IMR-90 (cell line): ENCODE data around the gene RAB11FIP4. TPM values are rescaled to one million over a fixed set of nuclear protein-coding genes. Genes with fewer than 3 reads are reported as not detected.

Source experiments
- ATAC-seq: fragments of 200-7000 bp; cut with Tn5 transposase; 2 replicates; pipeline ENCODE4 v1.9.1; 2020; ENCODE audit warnings: low read depth, mild to moderate bottlenecking, moderate library complexity
- BruUV-seq: library from RNA; stranded (reverse); fragments of 400-500 nt; replicated peaks from 2 replicates; lab custom pipeline; 2021; lab: Mats Ljungman, UMichigan
- CTCF ChIA-PET: fragments of 300-600 bp; formaldehyde crosslinking; extraction: SDS; loops from one replicate; lab custom pipeline; 2021; ENCODE audit warnings: antibody characterized with exemption; lab: Yijun Ruan, JAX
- POLR2A ChIA-PET: fragments of 300-600 bp; sonication (Branson Sonifier 250); formaldehyde crosslinking; loops from one replicate; lab custom pipeline; 2022; ENCODE audit warnings: antibody characterized with exemption; ENCODE audit not compliant: unreplicated experiment; lab: Charles Lee
- DNase-seq: peaks from one replicate; pipeline ENCODE4 v3.0.0; 2013
- H2AFZ ChIP-seq: replicated peaks from 2 replicates; pipeline ENCODE3; 2013; ENCODE audit warnings: low read length, mild to moderate bottlenecking; ENCODE audit not compliant: poor library complexity
- H2AK5ac ChIP-seq: 2 replicates; pipeline ENCODE4 v1.6.1; 2013; ENCODE audit warnings: low read depth, low read length, inconsistent platforms
- H2AK9ac ChIP-seq: replicated peaks from 2 replicates; pipeline ENCODE3; 2013; ENCODE audit warnings: mild to moderate bottlenecking, low read depth, low read length, moderate library complexity; ENCODE audit not compliant: poor library complexity
- H2BK120ac ChIP-seq: 2 replicates; pipeline ENCODE4 v1.6.1; 2013; ENCODE audit warnings: low read depth, low read length, inconsistent platforms
- H2BK15ac ChIP-seq: 3 replicates; pipeline ENCODE4 v1.6.1; 2013; ENCODE audit warnings: low read depth, low read length, inconsistent platforms
- H2BK20ac ChIP-seq: 2 replicates; pipeline ENCODE4 v1.6.1; 2013; ENCODE audit warnings: low read depth, mild to moderate bottlenecking, inconsistent platforms, low read length, moderate library complexity
- H2BK5ac ChIP-seq: 2 replicates; pipeline ENCODE4 v1.6.1; 2013; ENCODE audit warnings: mild to moderate bottlenecking, low read depth, low read length, inconsistent platforms; ENCODE audit not compliant: poor library complexity, severe bottlenecking
- H3K14ac ChIP-seq: replicated peaks from 2 replicates; pipeline ENCODE4 v1.6.1; 2013; ENCODE audit warnings: low read depth, low read length, inconsistent platforms
- H3K18ac ChIP-seq: 2 replicates; pipeline ENCODE4 v1.6.1; 2013; ENCODE audit warnings: low read depth, low read length, control low read depth
- H3K23ac ChIP-seq: 2 replicates; pipeline ENCODE4 v1.6.1; 2013; ENCODE audit warnings: low read depth, low read length, inconsistent platforms
- H3K27ac ChIP-seq: 2 replicates; pipeline ENCODE4 v1.5.1; 2013; ENCODE audit warnings: mild to moderate bottlenecking, control low read depth, low read length; ENCODE audit not compliant: insufficient read depth
- H3K27me3 ChIP-seq: 2 replicates; pipeline ENCODE4 v1.6.1; 2013; ENCODE audit warnings: low read length; ENCODE audit not compliant: control insufficient read depth, insufficient read depth
- H3K36me3 ChIP-seq: 2 replicates; pipeline ENCODE4 v1.6.1; 2013; ENCODE audit warnings: low read length, mixed read lengths; ENCODE audit not compliant: control insufficient read depth, insufficient read depth
- H3K4ac ChIP-seq: 2 replicates; pipeline ENCODE4 v1.6.1; 2013; ENCODE audit warnings: low read depth, low read length, inconsistent platforms
- H3K4me1 ChIP-seq: 2 replicates; pipeline ENCODE4 v1.6.1; 2013; ENCODE audit warnings: low read length, mixed read lengths; ENCODE audit not compliant: control insufficient read depth, insufficient read depth
- H3K4me2 ChIP-seq: 2 replicates; pipeline ENCODE4 v1.6.1; 2013; ENCODE audit warnings: low read depth, mild to moderate bottlenecking, control low read depth, low read length, moderate library complexity
- H3K4me3 ChIP-seq: 2 replicates; pipeline ENCODE4 v1.5.1; 2013; ENCODE audit warnings: low read depth, mild to moderate bottlenecking, control low read depth, low read length, moderate library complexity; ENCODE audit not compliant: insufficient read depth
- H3K56ac ChIP-seq: 2 replicates; pipeline ENCODE4 v1.6.1; 2013; ENCODE audit warnings: low read length, inconsistent platforms; ENCODE audit not compliant: insufficient read depth; ENCODE audit errors: extremely low read depth
- H3K79me1 ChIP-seq, 2 experiments: 2 replicates each; pipeline ENCODE4 v1.6.1; 2013; ENCODE audit warnings: low read length in 2 of 2, inconsistent platforms in 1 of 2, low read depth in 1 of 2
- H3K9ac ChIP-seq: 2 replicates; pipeline ENCODE4 v1.6.1; 2013; ENCODE audit warnings: low read depth, low read length, control low read depth
- H3K9me1 ChIP-seq: 2 replicates; pipeline ENCODE4 v1.6.1; 2013; ENCODE audit warnings: low read length, inconsistent platforms; ENCODE audit not compliant: insufficient read depth
- H3K9me3 ChIP-seq: 2 replicates; pipeline ENCODE4 v1.6.1; 2013; ENCODE audit warnings: low read length; ENCODE audit not compliant: control insufficient read depth, insufficient read depth
- H4K20me1 ChIP-seq: 2 replicates; pipeline ENCODE4 v1.6.1; 2013; ENCODE audit warnings: low read length, inconsistent platforms; ENCODE audit not compliant: insufficient read depth
- H4K5ac ChIP-seq: 2 replicates; pipeline ENCODE4 v1.6.1; 2013; ENCODE audit warnings: mild to moderate bottlenecking, low read depth, low read length, control low read depth
- H4K8ac ChIP-seq, 2 experiments: 2 replicates each; pipeline ENCODE4 v1.6.1; 2013; ENCODE audit warnings: low read depth in 2 of 2, low read length in 2 of 2, control low read depth in 1 of 2, inconsistent platforms in 1 of 2
- H4K91ac ChIP-seq: 2 replicates; pipeline ENCODE4 v1.6.1; 2013; ENCODE audit warnings: low read depth, low read length, inconsistent platforms; ENCODE audit not compliant: insufficient read depth
- BHLHE40 ChIP-seq: fragments of 150-350 bp; IDR thresholded peaks from 2 replicates; pipeline ENCODE4 v1.6.1; 2016; ENCODE audit warnings: mild to moderate bottlenecking, low read depth, low read length
- CEBPB ChIP-seq: IDR thresholded peaks from 2 replicates; pipeline ENCODE4 v1.6.1; 2012; ENCODE audit warnings: low read depth, low read length, improper control_type of control experiment
- CHD1 ChIP-seq: IDR thresholded peaks from 2 replicates; pipeline ENCODE4 v1.6.1; 2012; ENCODE audit warnings: low read depth, low read length, improper control_type of control experiment
- FOS ChIP-seq: fragments of 150-350 bp; IDR thresholded peaks from 2 replicates; pipeline ENCODE4 v1.6.1; 2016; ENCODE audit warnings: low read depth, low read length
- MAZ ChIP-seq: IDR thresholded peaks from 2 replicates; pipeline ENCODE4 v1.6.1; 2012; ENCODE audit warnings: low read depth, mild to moderate bottlenecking, low read length, improper control_type of control experiment, moderate library complexity, borderline replicate concordance
- MXI1 ChIP-seq: IDR thresholded peaks from 2 replicates; pipeline ENCODE4 v1.6.1; 2012; ENCODE audit warnings: low read depth, mild to moderate bottlenecking, low read length, moderate library complexity, borderline replicate concordance
- NFE2L2 ChIP-seq: fragments of 150-350 bp; IDR thresholded peaks from 2 replicates; pipeline ENCODE4 v1.6.1; 2016; ENCODE audit warnings: low read depth, mild to moderate bottlenecking, low read length
- POLR2A ChIP-seq: IDR thresholded peaks from 2 replicates; pipeline ENCODE4 v1.6.1; 2012; ENCODE audit warnings: mild to moderate bottlenecking, low read depth, low read length
- RAD21 ChIP-seq: IDR thresholded peaks from 2 replicates; pipeline ENCODE4 v1.6.1; 2012; ENCODE audit warnings: low read length, improper control_type of control experiment
- RCOR1 ChIP-seq: IDR thresholded peaks from 2 replicates; pipeline ENCODE4 v1.6.1; 2012; ENCODE audit warnings: mild to moderate bottlenecking, low read length, improper control_type of control experiment; ENCODE audit not compliant: insufficient replicate concordance
- RFX5 ChIP-seq: IDR thresholded peaks from 2 replicates; pipeline ENCODE4 v1.8.0; 2012; ENCODE audit warnings: low read depth, mild to moderate bottlenecking, low read length, moderate library complexity
- SMC3 ChIP-seq: fragments of 150-350 bp; IDR thresholded peaks from 2 replicates; pipeline ENCODE4 v1.6.1; 2016; ENCODE audit warnings: low read depth, mild to moderate bottlenecking, antibody characterized with exemption, low read length, moderate library complexity
- WGBS, 2 experiments: methylation state at CpG; one replicate each; pipeline versions ENCODE4 v1.1.5 to v1.1.7; 2013; ENCODE audit warnings: missing lambda C conversion rate in 2 of 2; ENCODE audit not compliant: insufficient read length in 1 of 2; ENCODE audit errors: extremely low coverage in 2 of 2; 5-methylcytosine and 5-hydroxymethylcytosine counted together
- dilution Hi-C: fragments of 300-500 bp; cut with HindIII; formaldehyde crosslinking; loops from one replicate; pipeline ENCODE4 v1.14.3; 2018; ENCODE audit warnings: low sequenced_read_pairs; ENCODE audit not compliant: unreplicated experiment
- in situ Hi-C: fragments of 300-500 bp; cut with MboI; formaldehyde crosslinking; loops from 3 replicates; pipeline ENCODE4 v1.14.3; 2019; ENCODE audit warnings: low sequenced_read_pairs, inconsistent platforms, mixed read lengths
- intact Hi-C: fragments of 100-400 bp; cut with micrococcal nuclease; formaldehyde crosslinking; loops from 2 replicates; pipeline ENCODE4 v1.10.0; 2022
- polyA plus RNA-seq, 3 experiments: library from polyadenylated mRNA; depleted of rRNA; stranded (reverse); fragments of >200 nt; gene quantifications; 2 replicates each; pipeline ENCODE4 v1.2.3, GENCODE V29; 2012; ENCODE audit warnings: low replicate concordance in 1 of 3
- total RNA-seq: library from RNA; depleted of rRNA; stranded (reverse); fragments of >200 nt; gene quantifications from 2 replicates; pipeline ENCODE4 v1.2.3, GENCODE V29; 2012
- TF ChIP-seq, protein P1 (sequence below): fragments of 150-350 bp; IDR thresholded peaks from 2 replicates; pipeline ENCODE4 v1.6.1; 2016; ENCODE audit warnings: low read depth, mild to moderate bottlenecking, low read length, moderate library complexity, borderline replicate concordance
- TF ChIP-seq, protein P2 (sequence below): conservative IDR thresholded peaks from 2 replicates; pipeline ENCODE4 v1.5.1; 2012; ENCODE audit warnings: mild to moderate bottlenecking, low read depth, low read length, improper control_type of control experiment
- TF ChIP-seq, protein P3 (sequence below): fragments of 150-350 bp; IDR thresholded peaks from 2 replicates; pipeline ENCODE4 v1.6.1; 2017; ENCODE audit warnings: mild to moderate bottlenecking, antibody characterized with exemption, low read length, low read depth

RAB11FIP4 gene
- total and polyA plus RNA-seq, 2 of the 4 experiments (the other 2 are of a cell fraction) = 0.68 to 1.1 TPM

DNA sequence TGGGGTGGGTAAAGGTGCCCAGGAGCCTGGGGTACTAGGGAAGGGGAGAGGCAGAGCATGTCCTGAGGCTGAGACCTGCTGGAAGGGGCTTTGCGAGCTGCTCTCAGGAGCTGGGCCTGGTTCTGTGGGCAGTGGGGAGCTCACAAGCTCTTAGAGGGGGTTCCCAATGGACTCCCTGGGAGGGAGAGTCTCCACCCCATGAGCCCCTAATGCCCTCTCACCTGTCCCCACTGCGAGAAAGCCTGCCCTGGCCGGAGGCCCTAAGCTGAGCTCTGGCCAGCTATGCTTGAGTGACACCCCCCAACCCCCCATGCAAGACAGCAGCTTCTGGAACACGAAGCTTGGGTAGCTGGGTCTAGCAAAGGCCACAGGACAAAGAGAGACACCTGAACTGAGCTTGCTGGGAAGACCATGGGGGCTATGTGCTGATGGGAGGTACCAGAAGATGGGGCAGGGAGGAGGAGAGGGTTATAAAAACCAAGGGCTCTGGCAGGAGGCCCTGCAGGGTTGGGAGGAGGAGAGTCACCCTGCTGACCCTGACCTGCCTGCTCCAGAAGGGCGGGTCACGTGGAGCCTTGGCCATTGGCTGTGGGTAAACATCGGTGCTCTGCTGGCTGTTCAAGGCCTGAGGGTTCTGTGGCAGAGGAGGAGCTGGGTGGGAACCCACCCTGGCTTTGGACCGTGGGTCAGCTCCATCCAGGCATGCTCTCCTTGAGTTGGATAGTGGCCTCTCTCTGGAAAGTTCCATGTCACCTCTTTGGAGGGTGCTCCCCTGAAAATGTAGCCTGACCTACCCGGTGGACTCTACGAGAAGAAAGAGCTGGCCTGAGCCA is 106.7 kb downstream of the RAB11FIP4 start:
- no peak for DNase-seq
- H4K5ac ChIP-seq = no peak overlapping the region
- no TSS peak for BruUV-seq
- no peak for TF ChIP-seq CEBPB
- no peak for TF ChIP-seq MXI1
- no peak for TF ChIP-seq NFE2L2
- no peak for TF ChIP-seq CHD1
- TF ChIP-seq RCOR1 = no peak
- TF ChIP-seq, protein P1, sequence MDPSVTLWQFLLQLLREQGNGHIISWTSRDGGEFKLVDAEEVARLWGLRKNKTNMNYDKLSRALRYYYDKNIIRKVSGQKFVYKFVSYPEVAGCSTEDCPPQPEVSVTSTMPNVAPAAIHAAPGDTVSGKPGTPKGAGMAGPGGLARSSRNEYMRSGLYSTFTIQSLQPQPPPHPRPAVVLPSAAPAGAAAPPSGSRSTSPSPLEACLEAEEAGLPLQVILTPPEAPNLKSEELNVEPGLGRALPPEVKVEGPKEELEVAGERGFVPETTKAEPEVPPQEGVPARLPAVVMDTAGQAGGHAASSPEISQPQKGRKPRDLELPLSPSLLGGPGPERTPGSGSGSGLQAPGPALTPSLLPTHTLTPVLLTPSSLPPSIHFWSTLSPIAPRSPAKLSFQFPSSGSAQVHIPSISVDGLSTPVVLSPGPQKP = no peak
- no peak for TF ChIP-seq FOS
- TF ChIP-seq, protein P2, sequence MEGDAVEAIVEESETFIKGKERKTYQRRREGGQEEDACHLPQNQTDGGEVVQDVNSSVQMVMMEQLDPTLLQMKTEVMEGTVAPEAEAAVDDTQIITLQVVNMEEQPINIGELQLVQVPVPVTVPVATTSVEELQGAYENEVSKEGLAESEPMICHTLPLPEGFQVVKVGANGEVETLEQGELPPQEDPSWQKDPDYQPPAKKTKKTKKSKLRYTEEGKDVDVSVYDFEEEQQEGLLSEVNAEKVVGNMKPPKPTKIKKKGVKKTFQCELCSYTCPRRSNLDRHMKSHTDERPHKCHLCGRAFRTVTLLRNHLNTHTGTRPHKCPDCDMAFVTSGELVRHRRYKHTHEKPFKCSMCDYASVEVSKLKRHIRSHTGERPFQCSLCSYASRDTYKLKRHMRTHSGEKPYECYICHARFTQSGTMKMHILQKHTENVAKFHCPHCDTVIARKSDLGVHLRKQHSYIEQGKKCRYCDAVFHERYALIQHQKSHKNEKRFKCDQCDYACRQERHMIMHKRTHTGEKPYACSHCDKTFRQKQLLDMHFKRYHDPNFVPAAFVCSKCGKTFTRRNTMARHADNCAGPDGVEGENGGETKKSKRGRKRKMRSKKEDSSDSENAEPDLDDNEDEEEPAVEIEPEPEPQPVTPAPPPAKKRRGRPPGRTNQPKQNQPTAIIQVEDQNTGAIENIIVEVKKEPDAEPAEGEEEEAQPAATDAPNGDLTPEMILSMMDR = no peak
- no peak for TF ChIP-seq BHLHE40
- TF ChIP-seq SMC3 = no peak
- TF ChIP-seq POLR2A = no peak
- no peak for TF ChIP-seq RAD21
- no peak for TF ChIP-seq MAZ
- TF ChIP-seq, protein P3, sequence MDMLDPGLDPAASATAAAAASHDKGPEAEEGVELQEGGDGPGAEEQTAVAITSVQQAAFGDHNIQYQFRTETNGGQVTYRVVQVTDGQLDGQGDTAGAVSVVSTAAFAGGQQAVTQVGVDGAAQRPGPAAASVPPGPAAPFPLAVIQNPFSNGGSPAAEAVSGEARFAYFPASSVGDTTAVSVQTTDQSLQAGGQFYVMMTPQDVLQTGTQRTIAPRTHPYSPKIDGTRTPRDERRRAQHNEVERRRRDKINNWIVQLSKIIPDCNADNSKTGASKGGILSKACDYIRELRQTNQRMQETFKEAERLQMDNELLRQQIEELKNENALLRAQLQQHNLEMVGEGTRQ = no peak
- TF ChIP-seq RFX5 = no peak

More for the DNA sequence above, 106.7 kb downstream of the RAB11FIP4 start:
- dilution Hi-C loops = no loop called here
- H2BK120ac ChIP-seq = no peak overlapping the region
- peaks cover 60% of the 10 kb centered on the region for H3K27me3 ChIP-seq
- no peak overlapping the region for H3K14ac ChIP-seq
- H4K91ac ChIP-seq = no peak overlapping the region
- no peak overlapping the region for H3K56ac ChIP-seq
- H3K36me3 ChIP-seq = no peaks in the 10 kb centered on the region
- no peak overlapping the region for H3K4me2 ChIP-seq
- no peak overlapping the region for H3K4me3 ChIP-seq
- H2BK20ac ChIP-seq = no peak overlapping the region
- no peak for ATAC-seq
- H3K27ac ChIP-seq = no peak overlapping the region
- no peaks in the 10 kb centered on the region for H4K20me1 ChIP-seq
- in situ Hi-C loops = no loop called here
- H3K9me1 ChIP-seq = no peaks in the 10 kb centered on the region; the same call in 1 of the 2 replicates
- no peaks in the 10 kb centered on the region for H3K79me1 ChIP-seq
- H2AFZ ChIP-seq = no peak overlapping the region
- no peak overlapping the region for H4K8ac ChIP-seq
- H3K23ac ChIP-seq = no peak overlapping the region
- ChIA-PET CTCF (no interaction called here), POLR2A (no interaction called here)
- no peak overlapping the region for H3K4ac ChIP-seq
- intact Hi-C loops = no loop called here
- WGBS, 2 experiments = no CpG with 5 or more reads among the region's 10 CpGs
- no peak overlapping the region for H3K9ac ChIP-seq
- no peak overlapping the region for H2BK5ac ChIP-seq
- no peak overlapping the region for H2AK5ac ChIP-seq
- no peak overlapping the region for H3K18ac ChIP-seq
- H2BK15ac ChIP-seq = no peak overlapping the region
- no peaks in the 10 kb centered on the region for H3K4me1 ChIP-seq
- H2AK9ac ChIP-seq = no peak overlapping the region
- H3K9me3 ChIP-seq = no peaks in the 10 kb centered on the region
